ENCODE results near the gene PDIA5. TPM values are rescaled to one million over a fixed set of nuclear protein-coding genes. Genes with fewer than 3 reads are reported as not detected.

Gene PDIA5
- total RNA-seq, 2 experiments from 2014 or later, result 8.1 to 11.7 TPM

DNA sequence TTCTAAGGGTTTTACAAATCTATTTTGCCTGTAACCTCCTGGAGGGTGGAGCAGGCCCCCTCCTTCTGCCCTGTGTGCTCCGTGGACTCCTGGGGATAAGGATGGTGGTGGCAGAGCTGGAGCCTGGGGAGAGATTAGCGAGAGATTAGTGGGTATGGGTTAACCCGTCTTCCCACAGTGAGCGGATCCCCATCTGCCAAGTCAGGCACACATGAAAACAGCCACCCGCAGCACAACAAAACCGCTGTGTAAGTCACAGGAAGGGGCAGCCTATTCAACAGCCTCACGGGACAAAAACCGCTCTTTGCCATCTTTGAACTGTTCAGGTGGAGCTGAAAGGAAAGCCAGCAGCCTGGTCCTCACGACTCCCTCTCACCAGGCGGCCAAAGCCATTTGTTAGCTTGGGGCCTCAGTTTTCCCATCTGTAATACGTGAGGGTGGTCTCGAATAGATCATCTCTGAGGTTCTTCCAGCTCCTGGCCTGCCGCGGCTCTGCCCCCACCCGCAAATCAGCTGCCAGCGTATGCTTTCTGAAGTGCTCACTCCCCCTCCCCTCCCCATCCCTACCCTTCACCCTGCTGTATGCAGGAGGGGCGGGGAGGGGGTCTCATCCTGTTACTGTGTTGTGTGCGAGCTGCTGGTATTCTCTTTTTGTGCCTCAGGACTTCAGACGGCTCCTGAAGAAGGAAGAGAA, 43.6 kb downstream of the PDIA5 start:
- no peak overlapping the region for H3K4me3 ChIP-seq (ENCODE audit: low read depth, low read length, poor library complexity, severe bottlenecking)
- peak overlapping the region; percentile 24; the same call in 1 of the 2 replicates for H3K4me2 ChIP-seq (ENCODE audit: low read length)
- H3K4me1 ChIP-seq (ENCODE audit: insufficient read depth, low read length, poor library complexity, severe bottlenecking), result peaks cover 14% of the 10 kb centered on the region
- H3K27ac ChIP-seq (ENCODE audit: low read depth, low read length, poor library complexity, severe bottlenecking), result no peak overlapping the region
- no peaks in the 10 kb centered on the region for H3K36me3 ChIP-seq (ENCODE audit: insufficient read depth, low read length)
- H3K79me2 ChIP-seq (ENCODE audit: insufficient read depth, low read depth, low read length), result no peaks in the 10 kb centered on the region
- ChIA-PET CTCF (ENCODE audit: unreplicated experiment) (interaction anchor here (0.6 to 0.7 kb wide), 4 partner anchors 12 to 334 kb away, joined by 3 to 10 read pairs (median 6); no protein-coding TSS in a partner anchor), POLR2A (interaction anchor here (0.6 to 1.4 kb wide), 3 partner anchors 22 to 191 kb away, joined by 3 to 4 read pairs (median 4); no protein-coding TSS in a partner anchor)
- no TSS peak for BruUV-seq (replicated peaks)
- DNase-seq (ENCODE audit: low spot score), result no peak
- H3K9me2 ChIP-seq (ENCODE audit: insufficient read depth, low read length), result no peaks in the 10 kb centered on the region
- no peaks in the 10 kb centered on the region for H3K9me3 ChIP-seq (ENCODE audit: low read length)
- intact Hi-C loops (cut with micrococcal nuclease; ENCODE audit: unreplicated experiment), result no loop called here
- no peak overlapping the region for H2AFZ ChIP-seq (ENCODE audit: low read length)
- H4K20me1 ChIP-seq (ENCODE audit: insufficient read depth, low read length), result no peaks in the 10 kb centered on the region
- TF ChIP-seq, protein P1, sequence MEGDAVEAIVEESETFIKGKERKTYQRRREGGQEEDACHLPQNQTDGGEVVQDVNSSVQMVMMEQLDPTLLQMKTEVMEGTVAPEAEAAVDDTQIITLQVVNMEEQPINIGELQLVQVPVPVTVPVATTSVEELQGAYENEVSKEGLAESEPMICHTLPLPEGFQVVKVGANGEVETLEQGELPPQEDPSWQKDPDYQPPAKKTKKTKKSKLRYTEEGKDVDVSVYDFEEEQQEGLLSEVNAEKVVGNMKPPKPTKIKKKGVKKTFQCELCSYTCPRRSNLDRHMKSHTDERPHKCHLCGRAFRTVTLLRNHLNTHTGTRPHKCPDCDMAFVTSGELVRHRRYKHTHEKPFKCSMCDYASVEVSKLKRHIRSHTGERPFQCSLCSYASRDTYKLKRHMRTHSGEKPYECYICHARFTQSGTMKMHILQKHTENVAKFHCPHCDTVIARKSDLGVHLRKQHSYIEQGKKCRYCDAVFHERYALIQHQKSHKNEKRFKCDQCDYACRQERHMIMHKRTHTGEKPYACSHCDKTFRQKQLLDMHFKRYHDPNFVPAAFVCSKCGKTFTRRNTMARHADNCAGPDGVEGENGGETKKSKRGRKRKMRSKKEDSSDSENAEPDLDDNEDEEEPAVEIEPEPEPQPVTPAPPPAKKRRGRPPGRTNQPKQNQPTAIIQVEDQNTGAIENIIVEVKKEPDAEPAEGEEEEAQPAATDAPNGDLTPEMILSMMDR (conservative IDR thresholded peaks at IDR 0.05; ENCODE audit: low read length), result no peak
- TF ChIP-seq EZH2phosphoT487 (IDR thresholded peaks at IDR 0.05; ENCODE audit: borderline replicate concordance, low read depth, low read length), result no peak

DNA sequence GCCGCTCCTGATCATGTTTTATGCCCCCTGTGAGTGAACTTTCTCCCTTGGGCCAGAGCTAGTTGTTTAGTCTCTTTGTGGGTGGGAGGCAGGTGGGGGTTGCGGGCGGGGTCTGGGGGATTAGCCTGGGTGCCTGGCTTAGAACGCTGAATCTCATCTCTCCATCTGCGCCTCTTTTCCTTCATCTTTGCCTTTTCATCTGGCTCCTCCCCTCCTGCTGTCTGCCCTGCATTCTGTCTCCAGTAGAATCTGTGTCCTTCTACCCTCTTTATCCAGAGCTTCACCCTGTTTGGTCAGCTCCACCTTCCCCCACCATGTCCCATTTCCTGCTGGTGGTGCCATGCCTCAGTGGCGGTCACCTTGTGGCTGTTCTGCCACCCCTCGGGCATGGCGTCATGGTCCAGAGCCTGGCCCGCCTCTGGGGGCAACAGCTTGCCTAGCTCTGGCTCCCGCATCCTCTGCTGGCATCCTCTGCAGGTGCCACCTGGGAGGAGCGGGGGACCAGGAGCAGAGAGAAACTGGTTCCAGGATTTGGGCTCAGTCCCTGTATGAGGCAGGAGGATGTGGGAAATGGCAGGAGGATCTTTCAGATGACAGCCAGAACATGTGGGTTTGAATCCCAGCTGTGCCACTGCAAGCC, 44.3 kb downstream of the PDIA5 start:
- no TSS peak for BruUV-seq (replicated peaks)
- CTCF ChIA-PET (ENCODE audit: unreplicated experiment), result interaction anchor here (0.6 to 0.7 kb wide), 4 partner anchors 12 to 333 kb away, joined by 3 to 10 read pairs (median 6); no protein-coding TSS in a partner anchor
- no peak overlapping the region for H3K4me3 ChIP-seq (ENCODE audit: low read depth, low read length, poor library complexity, severe bottlenecking)
- peaks cover 11% of the 10 kb centered on the region for H3K4me1 ChIP-seq (ENCODE audit: insufficient read depth, low read length, poor library complexity, severe bottlenecking)
- H4K20me1 ChIP-seq (ENCODE audit: insufficient read depth, low read length), result no peaks in the 10 kb centered on the region
- no peak overlapping the region for H3K27ac ChIP-seq (ENCODE audit: low read depth, low read length, poor library complexity, severe bottlenecking)
- no peak overlapping the region for H2AFZ ChIP-seq (ENCODE audit: low read length)
- no peaks in the 10 kb centered on the region for H3K79me2 ChIP-seq (ENCODE audit: insufficient read depth, low read depth, low read length)
- POLR2A ChIA-PET, result interaction anchor here (0.6 to 1.4 kb wide), 3 partner anchors 21 to 192 kb away, joined by 3 to 4 read pairs (median 4); no protein-coding TSS in a partner anchor
- no peak for DNase-seq (ENCODE audit: low spot score)
- no peaks in the 10 kb centered on the region for H3K9me2 ChIP-seq (ENCODE audit: insufficient read depth, low read length)
- no peaks in the 10 kb centered on the region for H3K9me3 ChIP-seq (ENCODE audit: low read length)
- H3K36me3 ChIP-seq (ENCODE audit: insufficient read depth, low read length), result no peaks in the 10 kb centered on the region
- intact Hi-C loops (cut with micrococcal nuclease; ENCODE audit: unreplicated experiment), result no loop called here
- H3K4me2 ChIP-seq (ENCODE audit: low read length), result peak overlapping the region; percentile 26
- no peak for TF ChIP-seq EZH2phosphoT487 (IDR thresholded peaks at IDR 0.05; ENCODE audit: borderline replicate concordance, low read depth, low read length)
- TF ChIP-seq, protein P1 (conservative IDR thresholded peaks at IDR 0.05; ENCODE audit: low read length), result no peak
